GM19455 (cell line): Measurements from ENCODE around the gene NTM.

Experiments
- ATAC-seq: cut with Tn5 transposase; IDR thresholded peaks from one replicate; pipeline ENCODE4 v1.9.1; 2021; ENCODE audit not compliant: unreplicated experiment

NTM gene

GRCh38 chr11:131632971-131633370 is 262.6 kb downstream of the NTM start:
- ATAC-seq, result no peak

GRCh38 chr11:131633921-131634715 is 263.7 kb downstream of the NTM start:
- ATAC-seq, result no peak

- no peak for ATAC-seq
Observed at GRCh38 chr11:131637469-131638175, 267.2 kb downstream of the NTM start.

GRCh38 chr11:131638889-131639288 is 268.5 kb downstream of the NTM start:
- ATAC-seq, result no peak

GRCh38 chr11:131640320-131640719 is 269.9 kb downstream of the NTM start:
- no peak for ATAC-seq

GRCh38 chr11:131642756-131643531 is 272.5 kb downstream of the NTM start:
- ATAC-seq, result no peak

- ATAC-seq, result no peak
Observed at GRCh38 chr11:131644204-131644795, 273.9 kb downstream of the NTM start.

- ATAC-seq, result no peak
Observed at GRCh38 chr11:131645237-131645636, 274.8 kb downstream of the NTM start.

- no peak for ATAC-seq
Observed at GRCh38 chr11:131649856-131650255, 279.4 kb downstream of the NTM start.

GRCh38 chr11:131652231-131652630 is 281.8 kb downstream of the NTM start:
- no peak for ATAC-seq

GRCh38 chr11:131653260-131653659 is 282.8 kb downstream of the NTM start:
- no peak for ATAC-seq

- ATAC-seq, result no peak
Observed at GRCh38 chr11:131654849-131655248, 284.4 kb downstream of the NTM start.

- no peak for ATAC-seq
Observed at GRCh38 chr11:131656179-131656838, 285.9 kb downstream of the NTM start.

GRCh38 chr11:131656839-131657211 is 286.4 kb downstream of the NTM start:
- no peak for ATAC-seq

GRCh38 chr11:131658414-131658813 is 288.0 kb downstream of the NTM start:
- ATAC-seq, result no peak

- ATAC-seq, result no peak
Observed at GRCh38 chr11:131658952-131659351, 288.5 kb downstream of the NTM start.

GRCh38 chr11:131659931-131660330 is 289.5 kb downstream of the NTM start:
- no peak for ATAC-seq

GRCh38 chr11:131661132-131661531 is 290.7 kb downstream of the NTM start:
- no peak for ATAC-seq

- ATAC-seq, result no peak
Observed at GRCh38 chr11:131662317-131662972, 292.0 kb downstream of the NTM start.

GRCh38 chr11:131662993-131663392 is 292.6 kb downstream of the NTM start:
- no peak for ATAC-seq
